Measurements from ENCODE around the gene ACADSB.

The ACADSB gene

DNA sequence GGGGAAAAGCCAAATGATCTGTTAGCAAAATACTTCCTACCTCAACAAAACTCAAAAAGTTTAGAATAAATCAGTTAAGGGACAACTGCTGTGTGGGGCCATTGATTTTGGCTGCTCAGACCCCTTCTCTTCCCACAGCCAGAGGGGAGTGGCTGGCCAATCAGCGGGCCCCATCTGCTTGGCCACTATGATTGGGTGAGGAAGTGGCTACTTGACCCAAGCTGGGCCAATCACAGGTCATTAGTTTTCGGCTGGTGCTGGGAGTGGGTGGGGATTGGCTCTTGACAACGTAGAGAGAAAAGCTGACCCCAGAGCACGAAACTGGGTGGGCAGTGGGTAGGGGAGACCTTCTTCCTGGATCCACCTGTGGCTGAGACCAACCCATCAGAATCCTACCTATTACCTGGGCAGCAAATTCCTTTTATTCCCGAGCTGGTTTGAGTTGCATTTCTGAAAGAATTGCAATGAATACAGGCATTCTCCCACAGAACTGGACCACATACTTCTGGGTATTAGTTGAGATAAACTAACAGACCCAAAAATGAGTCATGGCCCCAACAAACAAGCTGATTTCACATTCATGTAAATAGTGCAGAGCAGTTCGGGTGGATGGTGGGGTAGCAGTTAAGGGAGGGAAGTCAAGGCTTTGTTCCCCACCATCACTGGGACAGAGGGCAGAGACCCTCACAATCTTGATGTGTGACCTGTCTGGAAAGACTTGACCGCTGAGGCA lies 91.4 kb downstream of the ACADSB start:
- DNase-seq (ENCODE audit: low spot score): no peak

DNA sequence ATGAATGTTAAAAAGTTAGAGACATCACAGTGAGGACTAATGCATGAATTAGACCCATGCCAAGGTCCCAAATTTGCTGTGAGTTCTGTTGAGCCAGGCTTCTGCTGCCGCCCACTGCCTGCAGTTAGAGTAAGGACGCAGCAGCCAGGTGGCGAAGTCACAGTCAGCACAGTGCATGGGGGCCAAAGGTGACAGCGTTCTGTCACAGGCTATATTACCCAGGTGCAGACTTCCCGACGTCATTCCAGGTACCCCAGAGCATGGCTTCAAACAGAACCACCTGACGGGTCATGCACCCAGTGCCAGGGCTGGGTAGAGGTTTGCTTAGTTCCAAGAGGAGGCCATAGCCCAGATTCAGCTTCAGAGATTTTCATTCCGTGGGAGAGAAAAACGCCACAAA lies 93.1 kb downstream of the ACADSB start:
- no peak for DNase-seq (ENCODE audit: low spot score)

DNA sequence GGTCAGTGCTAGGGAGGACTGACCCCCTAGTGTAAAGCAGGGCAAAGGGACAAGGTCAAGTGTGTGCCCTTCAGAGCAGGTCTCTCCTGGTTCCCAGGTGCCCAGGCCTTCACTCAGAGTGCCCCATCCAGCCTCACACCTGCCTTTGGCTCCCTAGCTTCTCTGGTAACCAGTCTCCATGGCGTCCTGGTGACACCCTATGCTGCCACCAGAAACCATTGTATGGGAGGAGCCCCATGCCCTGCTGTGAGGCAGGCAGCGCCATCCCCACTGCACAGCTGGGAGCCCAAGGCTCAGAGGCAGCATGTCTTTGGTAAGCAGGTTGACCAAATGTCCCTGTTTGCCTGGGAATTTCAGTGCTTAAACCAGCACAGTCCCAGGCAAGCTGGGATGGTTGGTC lies 93.9 kb downstream of the ACADSB start:
- DNase-seq (ENCODE audit: low spot score): no peak

DNA sequence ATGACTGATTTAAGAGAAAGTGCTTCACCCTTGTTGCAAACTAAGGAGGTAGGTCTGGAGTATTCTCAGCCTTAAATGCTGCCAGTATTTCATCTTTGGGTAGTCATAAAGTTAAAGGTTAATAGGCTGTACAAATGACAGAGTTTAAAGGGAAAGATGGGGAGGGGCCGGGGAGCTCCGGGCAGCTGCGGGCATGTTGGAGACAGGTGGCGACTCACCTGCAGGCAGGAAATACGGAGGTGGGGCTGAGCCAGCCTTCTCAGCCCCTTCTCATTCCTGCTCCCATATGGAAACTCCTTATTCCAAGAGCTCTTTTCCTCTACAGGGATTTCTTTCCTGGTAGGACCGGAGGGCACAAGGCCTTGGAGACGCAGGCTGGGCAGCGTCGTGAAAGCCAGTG lies 95.1 kb downstream of the ACADSB start:
- DNase-seq (ENCODE audit: low spot score): no peak

All from hepatic stellate cell (primary cell).